Activated T-helper 17 cell treated with anti-CD3 and anti-CD28 coated beads, Interleukin-2, amount 50 U/mL, for 72 hours (primary cell): ENCODE measurements around the gene NFKBIE. TPM values are rescaled to one million over a fixed set of nuclear protein-coding genes. Genes with fewer than 3 reads are reported as not detected.
A peak's percentile ranks its signal among the peaks of the same experiment; 100 is the strongest.

Source experiments
- ATAC-seq: fragments of 150-1000 bp; cut with Tn5 transposase; replicated peaks from 2 replicates; pipeline ENCODE4 v1.10.0; 2021; ENCODE audit warnings: mild to moderate bottlenecking, moderate library complexity
- H3K27ac Mint-ChIP-seq: one replicate; pipeline ENCODE4 v1.8.0; 2022; ENCODE audit warnings: mixed read lengths
- H3K27me3 Mint-ChIP-seq: one replicate; pipeline ENCODE4 v1.8.0; 2022; ENCODE audit warnings: mixed read lengths
- H3K36me3 Mint-ChIP-seq: one replicate; pipeline ENCODE4 v1.8.0; 2022; ENCODE audit warnings: low read depth, mild to moderate bottlenecking, mixed read lengths
- H3K4me1 Mint-ChIP-seq: one replicate; pipeline ENCODE4 v1.8.0; 2022; ENCODE audit warnings: mixed read lengths
- H3K4me3 Mint-ChIP-seq: one replicate; pipeline ENCODE4 v1.8.0; 2022; ENCODE audit warnings: mild to moderate bottlenecking, mixed read lengths
- H3K9me3 Mint-ChIP-seq: one replicate; pipeline ENCODE4 v1.8.0; 2022; ENCODE audit warnings: mixed read lengths
- total RNA-seq, 2 donors: library from RNA; stranded (reverse); gene quantifications; one replicate each; pipeline ENCODE4 v1.2.3, GENCODE V29; 2022

NFKBIE gene
- total RNA-seq, 2 donors from 2014 or later, result 20.5 to 26.9 TPM

DNA sequence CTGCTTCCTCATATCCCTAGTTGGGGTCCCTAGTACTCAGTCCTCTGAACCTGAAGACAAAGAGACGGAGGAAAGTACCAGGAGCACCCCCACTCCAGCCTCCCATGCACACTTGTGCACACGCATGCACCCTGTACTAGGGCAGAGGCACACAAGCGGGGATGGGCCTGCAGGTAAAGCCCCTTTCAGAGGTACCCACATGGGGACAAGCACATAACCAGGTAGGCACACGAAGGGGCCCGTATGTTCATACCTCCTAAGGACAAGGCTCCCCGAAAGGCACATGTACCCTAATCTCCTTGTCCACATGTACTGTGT lies 6.0 kb upstream of the NFKBIE start:
- H3K27me3 Mint-ChIP-seq, result peaks cover 48% of the 10 kb centered on the region
- H3K4me1 Mint-ChIP-seq, result peaks cover 8% of the 10 kb centered on the region

DNA sequence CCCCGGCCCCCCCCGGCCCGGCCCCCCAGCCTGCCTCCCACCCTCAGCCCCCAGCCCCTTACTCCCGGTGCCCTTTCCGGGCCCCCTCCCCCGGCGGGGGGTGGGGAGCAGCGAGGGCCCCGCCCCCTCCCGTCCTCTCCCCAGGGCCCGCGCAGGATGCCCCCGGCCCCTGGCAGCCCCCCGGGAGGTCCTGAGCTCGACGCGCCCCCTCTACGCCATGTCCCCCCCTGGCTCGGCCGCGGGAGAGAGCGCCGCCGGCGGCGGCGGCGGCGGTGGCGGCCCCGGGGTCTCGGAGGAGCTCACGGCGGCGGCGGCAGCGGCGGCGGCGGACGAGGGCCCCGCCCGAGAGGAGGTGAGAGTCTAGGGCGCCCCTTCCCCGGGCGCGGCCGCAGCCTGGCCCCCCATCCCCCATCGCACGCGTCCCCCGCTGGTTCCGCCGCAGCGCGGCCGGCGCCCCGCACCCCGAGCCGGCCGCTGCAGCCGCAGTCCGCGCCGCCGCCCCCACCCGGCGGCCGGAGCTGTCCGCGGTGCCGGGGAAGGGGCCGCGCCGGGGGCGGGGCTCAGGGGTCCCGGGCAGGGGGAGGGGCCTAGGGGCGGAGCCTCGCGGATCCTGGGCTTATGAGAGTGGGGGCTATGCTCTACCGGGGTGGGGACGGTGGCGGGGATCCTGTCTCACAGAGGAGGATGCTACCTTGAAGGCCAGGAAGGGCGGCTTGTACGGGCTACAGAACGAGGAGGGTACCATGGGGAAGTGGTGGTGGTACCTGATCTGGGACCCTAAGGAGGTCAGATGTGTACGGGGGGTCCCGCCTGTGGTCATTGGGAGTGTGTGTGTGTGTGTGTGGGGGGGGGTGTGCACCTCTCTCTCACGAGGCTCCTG lies 5.4 kb upstream of the NFKBIE start:
- Mint-ChIP-seq H3K9me3 (no peaks in the 10 kb centered on the region), H3K27ac (no peak overlapping the region), H3K4me3 (peak overlapping the region; percentile 50), H3K27me3 (peaks cover 48% of the 10 kb centered on the region), H3K4me1 (peaks cover 12% of the 10 kb centered on the region), H3K36me3 (no peaks in the 10 kb centered on the region)
- ATAC-seq, result no peak

More for the DNA sequence above, 6.0 kb upstream of the NFKBIE start:
- H3K27ac Mint-ChIP-seq, result no peak overlapping the region
- no peak for ATAC-seq
- H3K9me3 Mint-ChIP-seq, result no peaks in the 10 kb centered on the region
- peak overlapping the region; percentile 50 for H3K4me3 Mint-ChIP-seq
- H3K36me3 Mint-ChIP-seq, result no peaks in the 10 kb centered on the region

DNA sequence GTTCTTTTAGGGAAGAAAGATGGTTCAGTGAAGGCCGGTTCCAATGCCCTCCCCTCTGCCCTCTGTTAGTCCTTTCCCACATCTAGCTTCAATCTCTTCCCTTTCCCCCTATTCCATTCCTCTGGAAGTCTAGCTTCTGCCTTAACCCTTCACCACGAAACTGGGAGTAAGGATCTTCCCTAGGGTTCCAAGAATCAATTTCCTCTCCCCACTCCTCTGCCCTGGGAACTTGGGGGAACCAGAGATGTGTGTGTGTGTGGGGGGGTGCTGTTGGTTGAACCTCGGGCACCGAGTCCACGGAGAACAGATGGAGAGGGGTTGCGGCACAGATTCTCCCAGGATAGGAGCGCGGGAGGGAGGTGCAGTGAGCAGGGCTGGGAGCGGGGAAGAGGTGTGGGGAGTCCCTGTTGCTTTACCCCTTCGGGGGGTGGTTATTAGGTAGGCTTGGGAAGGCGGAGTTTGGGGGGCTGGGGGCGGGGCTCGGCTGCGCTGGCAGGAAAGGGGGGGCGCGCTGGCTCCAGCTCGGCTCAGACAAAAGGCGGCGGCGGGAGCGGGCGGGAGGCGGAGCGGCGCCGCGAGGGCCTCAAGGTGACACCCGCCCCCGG lies 4.7 kb upstream of the NFKBIE start, which contains the start of gene TMEM151B:
Gene TMEM151B, plus strand, starts transcription at position 530 of the 605 bp plus-strand sequence. CDS start 293 bp downstream, outside the sequence.
- Mint-ChIP-seq H3K27ac (no peak within 1 kb of the TSS), H3K4me3 (peak within 1 kb of the TSS; percentile 55), H3K36me3 (peaks cover under 1% of the 10 kb centered on the region), H3K27me3 (peaks cover 48% of the 10 kb centered on the region), H3K9me3 (no peaks in the 10 kb centered on the region), H3K4me1 (peaks cover 12% of the 10 kb centered on the region)
- no peak for ATAC-seq

DNA sequence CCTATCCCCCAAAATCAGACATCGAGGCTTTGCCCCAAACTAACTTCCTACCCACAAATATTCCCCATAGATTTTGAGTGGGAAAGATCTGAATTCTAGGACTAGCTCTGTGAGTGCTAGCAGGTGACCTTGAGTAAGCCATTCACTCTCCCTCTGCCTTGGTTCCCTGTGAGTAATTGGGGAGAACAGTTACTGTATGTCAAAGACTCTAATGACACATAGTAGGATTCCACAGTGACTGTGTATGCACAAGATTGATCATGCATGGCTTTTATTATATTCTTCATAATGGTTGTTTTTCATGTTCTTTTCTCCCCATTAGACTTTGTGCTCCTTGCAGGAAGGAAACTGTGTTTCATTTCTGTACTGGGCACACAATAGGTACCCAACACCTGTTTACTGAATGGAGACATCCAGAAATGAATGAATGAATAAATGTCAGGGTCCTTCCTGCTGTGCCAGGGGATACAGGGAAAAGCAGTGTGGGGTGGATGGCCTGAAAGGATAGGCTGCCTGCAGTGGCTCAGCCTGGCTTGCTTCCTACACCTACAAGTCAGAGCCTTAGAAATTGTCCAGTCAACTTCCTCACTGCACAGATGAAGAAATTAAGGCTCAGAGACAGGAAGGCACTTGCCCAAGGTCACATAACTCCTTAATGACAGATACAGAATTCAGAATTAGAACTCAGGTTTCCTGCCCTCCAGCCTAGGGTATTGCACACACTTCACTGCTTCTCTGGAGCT lies 4.0 kb upstream of the NFKBIE start:
- H3K4me3 Mint-ChIP-seq, result peak overlapping the region; percentile 55
- peaks cover 7% of the 10 kb centered on the region for H3K36me3 Mint-ChIP-seq
- no peak overlapping the region for H3K27ac Mint-ChIP-seq
- peaks cover 44% of the 10 kb centered on the region for H3K27me3 Mint-ChIP-seq
- H3K4me1 Mint-ChIP-seq, result peaks cover 12% of the 10 kb centered on the region
- H3K9me3 Mint-ChIP-seq, result no peaks in the 10 kb centered on the region
- ATAC-seq, result peak; percentile 50

DNA sequence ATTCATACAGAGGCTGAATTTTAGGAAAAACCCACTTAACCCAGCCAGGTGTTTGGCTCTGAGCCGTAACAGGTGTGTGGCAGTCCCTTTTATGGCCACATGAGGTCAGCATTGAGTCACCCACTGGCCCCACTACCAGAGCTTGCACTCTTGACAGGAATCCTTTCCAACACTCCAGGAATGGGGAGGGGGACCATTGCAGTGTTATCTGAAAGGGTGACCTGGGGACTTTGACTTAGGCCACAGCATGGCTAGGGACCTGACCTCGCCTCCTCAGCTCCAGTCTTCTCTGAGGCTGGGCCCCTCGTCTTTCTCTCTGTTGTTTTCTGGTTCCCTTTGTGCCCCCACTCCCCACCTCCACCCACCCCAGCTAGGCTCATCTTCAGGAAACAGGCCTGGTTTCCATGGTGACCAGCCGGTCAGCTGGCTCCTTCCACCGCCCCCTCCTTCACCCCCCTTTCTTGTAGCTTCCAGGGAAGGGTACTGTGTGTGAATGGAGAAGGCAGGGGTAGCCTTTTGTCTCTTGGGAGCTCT lies 2.8 kb upstream of the NFKBIE start:
- H3K36me3 Mint-ChIP-seq, result peaks cover 19% of the 10 kb centered on the region
- no peaks in the 10 kb centered on the region for H3K9me3 Mint-ChIP-seq
- no peak overlapping the region for H3K27ac Mint-ChIP-seq
- peaks cover 12% of the 10 kb centered on the region for H3K4me1 Mint-ChIP-seq
- no peak overlapping the region for H3K4me3 Mint-ChIP-seq
- ATAC-seq, result no peak
- H3K27me3 Mint-ChIP-seq, result peaks cover 36% of the 10 kb centered on the region

DNA sequence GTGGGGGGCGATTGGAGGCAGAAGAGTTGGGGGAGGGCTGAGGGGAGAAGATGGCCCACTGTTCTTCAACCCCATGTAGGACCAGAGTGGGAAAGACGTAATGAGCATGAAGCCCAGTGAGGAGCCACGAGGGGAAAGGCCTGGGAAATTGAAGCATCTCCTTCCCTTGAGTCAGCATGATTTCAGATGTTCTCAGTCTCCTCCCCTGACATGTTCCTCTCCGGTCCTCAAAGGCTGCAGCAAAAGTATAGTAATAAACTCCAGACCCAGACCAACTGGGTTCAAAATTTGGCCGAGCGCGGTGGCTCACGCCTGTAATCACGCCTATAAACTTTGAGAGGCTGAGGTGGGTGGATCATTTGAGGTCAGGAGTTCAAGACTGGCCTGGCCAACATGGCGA lies 1.9 kb upstream of the NFKBIE start:
- no peak for ATAC-seq
- Mint-ChIP-seq H3K4me3 (no peak overlapping the region), H3K27me3 (peaks cover 27% of the 10 kb centered on the region), H3K36me3 (peaks cover 28% of the 10 kb centered on the region), H3K27ac (peak overlapping the region; percentile 43), H3K4me1 (peaks cover 18% of the 10 kb centered on the region), H3K9me3 (no peaks in the 10 kb centered on the region)

DNA sequence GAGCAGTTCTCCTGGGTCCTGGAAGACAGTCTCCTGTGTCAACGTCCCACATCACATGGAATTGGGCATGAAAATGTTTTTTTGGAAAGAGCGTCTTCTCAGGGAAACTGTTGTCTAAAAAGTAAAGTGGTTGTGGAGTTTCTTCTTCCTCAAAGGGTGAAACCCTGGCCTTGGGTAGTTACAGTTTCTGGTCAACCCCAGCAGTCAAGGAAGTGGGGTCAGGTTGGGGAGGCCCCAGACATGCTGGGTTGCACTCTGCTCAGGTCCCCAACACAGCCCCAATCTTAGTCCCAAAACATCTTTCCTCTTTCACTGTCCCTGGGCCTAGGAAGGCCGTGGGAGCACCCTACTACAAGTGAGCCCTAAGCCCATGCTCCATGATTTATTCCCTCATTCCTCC lies 996 bp upstream of the NFKBIE start:
- Mint-ChIP-seq H3K4me3 (peak overlapping the region; percentile 92), H3K27ac (peak overlapping the region; percentile 84), H3K9me3 (no peaks in the 10 kb centered on the region), H3K4me1 (peaks cover 18% of the 10 kb centered on the region), H3K27me3 (peaks cover 20% of the 10 kb centered on the region), H3K36me3 (peaks cover 37% of the 10 kb centered on the region)
- ATAC-seq, result peak; percentile 18

DNA sequence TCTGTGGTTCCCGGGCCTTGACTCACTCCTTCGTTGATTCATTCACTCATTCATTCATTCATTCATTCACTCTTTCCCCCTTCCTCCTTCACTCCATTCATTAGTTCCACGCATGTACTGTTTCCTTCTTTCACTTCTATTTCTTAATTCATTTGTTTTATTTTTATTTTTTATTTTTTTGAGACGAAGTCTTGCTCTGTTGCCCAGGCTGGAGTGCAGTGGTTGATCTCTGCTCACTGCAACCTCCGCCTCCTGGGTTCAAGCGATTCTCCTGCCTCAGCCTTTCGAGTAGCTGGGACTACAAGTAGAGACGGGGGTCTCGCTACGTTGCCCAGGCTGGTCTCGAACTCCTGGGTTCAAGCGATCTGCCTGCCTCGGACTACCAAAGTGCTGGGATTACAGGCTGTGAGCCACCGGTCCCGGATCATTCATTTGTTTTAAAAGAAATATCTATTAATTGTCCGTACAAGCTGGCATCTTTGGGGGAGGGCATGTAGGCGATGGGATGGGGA lies 427 bp upstream of the NFKBIE start:
- H3K36me3 Mint-ChIP-seq, result peaks cover 43% of the 10 kb centered on the region
- H3K4me1 Mint-ChIP-seq, result peaks cover 23% of the 10 kb centered on the region
- H3K9me3 Mint-ChIP-seq, result no peaks in the 10 kb centered on the region
- no peak for ATAC-seq
- peak overlapping the region; percentile 84 for H3K27ac Mint-ChIP-seq
- H3K27me3 Mint-ChIP-seq, result peaks cover 16% of the 10 kb centered on the region
- H3K4me3 Mint-ChIP-seq, result peak overlapping the region; percentile 92

DNA sequence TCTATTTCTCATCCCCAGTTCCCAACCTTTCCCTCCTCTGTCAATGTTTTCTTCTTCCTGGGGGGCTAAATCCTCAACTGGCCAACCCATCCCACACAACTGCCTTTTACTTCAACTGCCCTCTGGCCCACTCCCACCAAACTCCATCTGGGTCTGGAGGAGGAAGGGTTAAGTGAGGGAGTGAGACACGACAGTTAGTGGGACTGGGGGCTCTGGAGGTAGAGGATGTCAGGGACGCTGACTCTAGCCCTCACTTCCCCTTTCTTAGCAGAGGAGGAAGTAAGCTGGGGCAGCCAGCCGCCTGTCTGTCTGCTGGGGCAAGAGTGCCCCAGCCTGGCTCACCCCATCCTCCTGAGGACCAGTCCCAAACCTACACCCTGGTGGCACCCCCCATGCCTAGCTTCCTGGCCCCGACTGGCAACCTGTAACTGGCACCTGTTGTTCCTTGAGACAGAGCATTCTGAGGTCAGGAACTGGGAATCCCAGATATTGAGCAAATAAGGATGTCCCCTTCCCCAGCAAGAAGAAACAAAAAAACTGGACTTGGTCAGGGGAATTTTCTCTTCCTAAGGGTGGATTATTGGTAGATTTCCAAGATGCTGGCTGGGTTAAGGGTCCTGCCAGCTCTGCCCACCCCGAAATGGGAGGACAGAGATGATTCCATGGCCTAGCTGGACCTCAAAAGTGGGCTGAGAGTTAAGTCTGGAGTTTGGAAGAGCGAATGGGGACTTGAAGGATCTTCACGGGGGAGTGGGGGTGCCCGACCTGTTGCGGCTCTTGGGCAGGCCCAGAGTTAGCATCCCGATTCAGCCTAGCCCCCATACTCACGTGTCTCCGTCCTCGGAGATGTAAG lies 971 bp downstream of the NFKBIE start:
- Mint-ChIP-seq H3K9me3 (no peaks in the 10 kb centered on the region), H3K4me3 (peak overlapping the region; percentile 92), H3K36me3 (peaks cover 55% of the 10 kb centered on the region), H3K27ac (peak overlapping the region; percentile 94), H3K4me1 (peaks cover 25% of the 10 kb centered on the region), H3K27me3 (peaks cover 8% of the 10 kb centered on the region)
- peak; percentile 32 for ATAC-seq

DNA sequence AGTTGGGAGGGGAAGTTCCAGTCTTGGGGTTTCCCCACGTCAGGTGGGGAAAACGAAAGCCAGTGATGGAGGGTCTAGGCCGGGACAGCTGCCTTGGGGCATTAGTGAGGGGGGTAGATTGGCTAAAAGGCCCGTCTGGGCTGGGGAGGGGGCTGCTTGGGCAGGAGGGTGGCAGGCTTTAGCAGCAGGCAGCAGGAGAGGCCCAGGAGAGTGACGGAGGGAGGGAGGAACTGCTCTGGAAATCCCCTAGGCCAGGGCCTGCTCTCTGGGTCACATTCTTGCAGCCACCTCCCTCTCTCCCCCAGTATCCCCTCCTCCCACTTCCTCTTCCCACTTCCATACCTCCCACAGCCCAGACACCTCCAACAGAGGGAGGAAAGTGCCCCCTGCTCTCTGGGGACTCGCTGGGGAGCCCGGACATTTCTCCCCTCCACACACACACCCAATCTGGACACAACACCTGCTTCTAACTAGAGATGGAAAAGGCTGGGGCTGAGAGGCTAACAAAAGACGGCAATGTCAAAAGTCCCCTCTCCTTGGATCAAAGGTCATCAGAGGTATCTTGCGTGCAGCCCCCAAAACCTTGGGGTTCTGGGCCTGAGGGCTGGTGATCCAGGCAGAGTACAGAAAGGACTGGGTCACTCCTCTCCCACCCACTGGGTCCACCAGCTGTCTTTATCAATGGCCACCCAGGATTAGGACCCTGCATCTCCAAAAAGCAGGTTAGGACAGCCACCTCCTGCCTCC lies 1.8 kb downstream of the NFKBIE start:
- peak; percentile 42 for ATAC-seq
- Mint-ChIP-seq H3K4me3 (peak overlapping the region; percentile 92), H3K36me3 (peaks cover 64% of the 10 kb centered on the region), H3K27ac (peak overlapping the region; percentile 94), H3K9me3 (no peaks in the 10 kb centered on the region), H3K27me3 (no peaks in the 10 kb centered on the region), H3K4me1 (peaks cover 25% of the 10 kb centered on the region)

DNA sequence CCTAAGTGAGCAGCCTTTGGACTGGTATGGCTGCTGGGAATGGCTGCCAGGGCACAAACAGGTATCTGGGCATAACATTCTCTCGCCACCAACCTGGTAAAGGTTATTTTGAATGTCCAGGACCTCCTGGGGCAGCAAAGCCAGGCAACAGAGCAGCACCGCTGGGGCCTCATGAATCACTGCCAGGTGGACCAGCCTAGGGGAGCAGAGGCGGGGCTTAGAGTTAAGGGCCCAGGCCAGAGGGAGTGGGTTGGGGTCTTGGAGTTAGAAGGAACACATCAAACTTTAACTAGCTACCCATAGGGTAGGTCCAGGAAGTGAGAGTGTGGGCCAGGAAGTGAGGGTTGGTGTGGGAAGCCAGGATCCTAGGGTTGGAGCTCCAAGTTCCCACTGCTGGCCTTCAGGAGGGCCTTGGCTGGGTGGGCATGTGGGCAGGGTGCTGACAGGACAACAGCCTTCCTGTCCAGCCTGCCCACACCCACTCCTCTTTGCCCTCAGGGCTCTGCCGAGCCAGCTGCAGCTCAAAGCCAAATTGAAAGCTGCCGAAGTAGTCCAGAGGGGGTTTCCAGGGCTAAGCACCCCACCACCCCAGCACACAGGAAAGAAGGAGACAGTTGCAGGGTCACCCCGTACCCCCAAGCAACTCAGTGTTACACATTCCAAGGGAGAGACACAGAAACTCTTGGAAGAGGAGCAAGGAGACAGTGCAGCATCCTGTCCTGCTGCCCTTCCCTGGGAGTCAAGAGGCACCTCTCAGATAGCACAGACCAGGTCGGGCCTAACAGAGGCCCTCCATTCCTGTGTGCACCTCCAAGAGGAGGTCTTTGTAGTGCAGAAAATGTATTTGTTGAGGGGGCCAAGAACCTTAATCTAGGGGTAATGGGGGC lies 2.6 kb downstream of the NFKBIE start:
- no peaks in the 10 kb centered on the region for H3K27me3 Mint-ChIP-seq
- no peak for ATAC-seq

DNA sequence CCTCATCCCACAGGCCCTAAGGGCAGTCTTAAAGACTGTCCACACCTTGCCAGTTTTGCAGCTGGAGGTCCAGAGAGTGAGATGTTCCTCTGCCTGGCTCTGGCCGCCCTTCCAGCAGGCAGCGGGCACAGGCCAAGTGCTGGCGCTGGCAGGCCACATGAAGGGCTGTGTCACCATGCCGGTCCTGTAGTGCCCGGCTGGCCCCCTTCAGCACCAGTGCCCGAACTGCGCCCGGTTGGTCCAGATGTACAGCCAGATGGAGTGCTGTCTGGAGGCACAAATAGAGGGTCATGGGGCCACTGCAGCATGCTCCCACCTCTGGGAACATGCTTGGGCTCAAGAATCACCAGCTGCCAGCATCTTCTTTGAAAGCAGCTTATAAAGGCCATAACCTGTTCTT lies 3.8 kb downstream of the NFKBIE start:
- Mint-ChIP-seq H3K9me3 (no peaks in the 10 kb centered on the region), H3K27me3 (no peaks in the 10 kb centered on the region), H3K4me3 (peak overlapping the region; percentile 92), H3K36me3 (peaks cover 79% of the 10 kb centered on the region), H3K27ac (peak overlapping the region; percentile 94), H3K4me1 (peaks cover 32% of the 10 kb centered on the region)
- no peak for ATAC-seq

More for the DNA sequence above, 2.6 kb downstream of the NFKBIE start:
- Mint-ChIP-seq H3K9me3 (no peaks in the 10 kb centered on the region), H3K4me3 (peak overlapping the region; percentile 92), H3K4me1 (peaks cover 33% of the 10 kb centered on the region), H3K27ac (peak overlapping the region; percentile 94), H3K36me3 (peaks cover 72% of the 10 kb centered on the region)
